ENCODE measurements around the gene NDUFS6.
"Not testable (repeated sequence)": the region's sequence is repeated elsewhere in the genome, so short reads cannot be mapped to it uniquely, and the experiment has no call there.

NDUFS6 gene

DNA sequence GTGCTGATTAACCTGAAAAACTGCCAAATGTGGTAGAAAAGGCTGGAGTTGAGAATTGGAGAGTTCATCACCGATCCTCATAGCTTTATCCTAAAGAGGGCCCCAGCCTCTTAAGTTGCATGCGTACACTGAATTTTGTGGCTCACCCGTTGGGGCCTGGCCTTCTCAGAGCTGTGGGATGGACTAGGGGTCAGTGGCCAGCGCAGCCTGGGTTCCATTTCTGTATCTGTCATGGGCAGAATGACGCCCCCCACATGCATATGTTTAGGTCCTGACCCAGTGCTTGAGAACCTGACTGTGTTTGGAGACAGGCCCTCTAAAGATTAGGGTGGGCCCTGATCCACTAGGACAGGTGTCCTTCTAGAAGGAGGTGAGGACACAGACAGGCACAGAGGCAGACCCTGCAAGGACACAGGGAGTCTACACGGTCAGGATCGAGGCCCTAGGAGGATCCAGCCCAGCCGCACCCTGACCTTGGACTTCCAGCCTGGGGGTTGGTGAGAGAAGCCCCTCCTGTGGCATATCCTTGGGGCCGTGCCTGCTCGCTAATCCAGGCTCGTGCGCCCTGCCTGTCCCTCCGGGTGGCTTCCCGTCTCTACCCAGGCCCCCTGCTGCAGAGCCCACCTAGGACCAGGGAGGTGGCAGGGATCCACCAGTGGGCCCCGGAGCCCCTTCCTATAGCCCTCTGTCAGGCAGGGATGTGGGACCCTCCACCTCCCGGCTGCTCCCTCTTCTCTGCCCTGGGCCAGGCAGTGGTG, 32.2 kb downstream of the NDUFS6 start:
- no peak for DNase-seq (ENCODE audit: low spot score)

DNA sequence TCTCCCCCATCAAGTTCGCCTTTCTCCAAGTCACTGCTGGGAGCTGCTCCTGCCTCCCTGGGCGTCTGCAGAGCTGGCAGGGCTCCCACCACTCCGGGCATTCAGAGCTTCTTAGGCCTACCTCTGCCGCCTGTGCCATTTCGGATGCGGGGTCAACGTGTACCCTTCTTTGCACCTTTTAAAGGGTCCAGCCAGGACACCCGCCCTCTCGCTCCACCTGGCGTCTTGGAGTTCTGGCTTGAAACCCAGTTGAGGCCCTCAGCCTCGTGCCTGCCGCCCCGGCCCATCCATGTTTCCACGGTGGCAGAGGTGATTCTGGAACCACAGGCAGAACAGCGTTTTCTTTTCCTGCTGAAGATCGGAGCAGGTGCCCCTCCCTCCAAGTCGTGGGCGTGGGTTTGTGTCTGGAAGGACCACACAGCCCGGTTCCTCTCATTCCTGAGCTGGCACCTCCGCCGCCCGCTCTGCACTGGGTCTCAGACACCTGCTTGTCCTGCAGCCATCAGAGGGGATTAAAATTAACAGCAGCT, 32.9 kb downstream of the NDUFS6 start:
- no peak for DNase-seq (ENCODE audit: low spot score)

DNA sequence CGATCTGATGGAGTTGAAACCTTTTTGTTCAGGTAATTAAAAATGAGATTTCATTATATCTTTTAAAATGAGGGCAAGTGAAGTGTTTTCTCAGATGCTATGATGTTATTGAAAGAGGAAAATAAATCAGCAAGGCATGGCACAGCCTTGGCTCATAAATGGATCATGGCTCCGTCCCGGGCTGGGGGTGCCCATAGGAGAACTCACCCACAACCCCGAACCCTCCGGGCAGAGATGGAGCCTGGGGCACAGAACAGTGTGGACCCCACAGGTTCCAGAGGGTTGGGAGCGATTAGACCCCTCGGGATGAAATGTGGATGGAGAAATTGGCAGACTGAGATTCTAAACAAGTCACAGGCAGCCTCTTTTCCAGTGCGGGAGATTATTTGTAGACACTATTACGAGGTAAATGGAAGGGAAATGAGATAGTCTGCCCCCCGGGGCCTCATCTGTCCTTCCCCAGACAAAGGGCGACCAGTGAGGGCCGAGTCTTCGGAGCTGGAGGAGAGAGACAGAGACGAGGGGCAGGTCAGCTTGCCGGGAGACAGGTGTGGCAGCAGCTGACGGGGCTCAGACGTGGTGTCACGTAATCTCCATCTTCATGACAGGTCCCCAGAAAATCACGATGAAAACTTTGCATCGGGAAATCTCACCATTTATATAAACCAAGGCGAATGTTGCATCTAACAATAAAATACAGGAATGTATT, 33.7 kb downstream of the NDUFS6 start:
- DNase-seq (ENCODE audit: low spot score) = no peak

DNA sequence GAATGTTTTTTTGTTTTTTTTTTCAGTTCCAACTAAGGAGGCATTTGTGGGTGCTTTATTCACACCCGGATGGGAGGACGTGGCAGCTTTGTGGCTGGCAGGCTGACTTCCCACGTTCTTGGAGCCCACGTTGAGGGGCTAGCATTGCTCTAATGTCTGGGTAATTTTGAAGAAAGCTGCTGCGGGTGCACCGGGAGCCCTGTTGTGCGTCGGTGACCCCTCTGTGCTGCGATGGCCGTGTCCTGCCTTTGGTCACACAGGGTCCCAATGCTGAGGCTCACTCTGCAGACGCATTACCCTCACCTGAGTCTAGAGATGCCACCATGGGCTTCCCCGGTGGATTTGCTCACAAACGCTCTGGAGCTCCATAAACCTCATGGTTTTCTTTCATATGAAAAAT, 34.2 kb downstream of the NDUFS6 start:
- DNase-seq (ENCODE audit: low spot score) = no peak

DNA sequence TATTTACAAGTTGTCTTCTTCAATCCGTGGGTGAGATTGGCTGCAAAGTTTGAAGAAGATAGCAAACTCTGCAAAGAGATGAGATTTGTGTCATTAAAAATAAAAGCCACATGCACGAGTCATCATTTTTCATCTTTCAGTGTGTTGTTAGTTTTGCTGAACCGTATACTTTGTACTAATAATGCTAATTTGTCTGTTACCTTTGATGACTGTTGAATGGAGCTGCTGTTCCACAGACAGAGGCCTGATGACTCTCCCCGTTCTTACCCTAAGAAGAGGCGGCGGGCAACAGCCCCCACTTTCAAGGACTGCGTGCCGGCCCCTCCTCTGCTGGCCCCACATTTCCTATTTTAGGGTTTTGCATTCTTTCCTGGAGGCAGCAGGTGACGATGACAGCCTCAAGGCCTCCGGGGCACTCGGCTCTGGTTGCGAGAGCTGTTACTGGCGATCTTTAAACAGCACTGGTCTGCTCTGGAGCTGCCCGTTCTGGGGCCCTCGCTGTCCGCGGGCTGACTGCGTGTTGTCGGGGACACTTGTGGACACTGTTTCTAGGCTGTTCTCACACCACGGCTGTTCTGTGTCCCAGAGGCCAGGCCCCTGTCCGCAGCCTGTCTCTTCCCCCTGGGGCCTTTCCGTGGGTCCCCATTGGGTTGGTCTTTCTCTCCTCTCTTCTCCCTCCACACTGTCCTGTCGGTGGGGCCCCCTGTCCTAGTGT, 35.1 kb downstream of the NDUFS6 start:
- no peak for DNase-seq (ENCODE audit: low spot score)

DNA sequence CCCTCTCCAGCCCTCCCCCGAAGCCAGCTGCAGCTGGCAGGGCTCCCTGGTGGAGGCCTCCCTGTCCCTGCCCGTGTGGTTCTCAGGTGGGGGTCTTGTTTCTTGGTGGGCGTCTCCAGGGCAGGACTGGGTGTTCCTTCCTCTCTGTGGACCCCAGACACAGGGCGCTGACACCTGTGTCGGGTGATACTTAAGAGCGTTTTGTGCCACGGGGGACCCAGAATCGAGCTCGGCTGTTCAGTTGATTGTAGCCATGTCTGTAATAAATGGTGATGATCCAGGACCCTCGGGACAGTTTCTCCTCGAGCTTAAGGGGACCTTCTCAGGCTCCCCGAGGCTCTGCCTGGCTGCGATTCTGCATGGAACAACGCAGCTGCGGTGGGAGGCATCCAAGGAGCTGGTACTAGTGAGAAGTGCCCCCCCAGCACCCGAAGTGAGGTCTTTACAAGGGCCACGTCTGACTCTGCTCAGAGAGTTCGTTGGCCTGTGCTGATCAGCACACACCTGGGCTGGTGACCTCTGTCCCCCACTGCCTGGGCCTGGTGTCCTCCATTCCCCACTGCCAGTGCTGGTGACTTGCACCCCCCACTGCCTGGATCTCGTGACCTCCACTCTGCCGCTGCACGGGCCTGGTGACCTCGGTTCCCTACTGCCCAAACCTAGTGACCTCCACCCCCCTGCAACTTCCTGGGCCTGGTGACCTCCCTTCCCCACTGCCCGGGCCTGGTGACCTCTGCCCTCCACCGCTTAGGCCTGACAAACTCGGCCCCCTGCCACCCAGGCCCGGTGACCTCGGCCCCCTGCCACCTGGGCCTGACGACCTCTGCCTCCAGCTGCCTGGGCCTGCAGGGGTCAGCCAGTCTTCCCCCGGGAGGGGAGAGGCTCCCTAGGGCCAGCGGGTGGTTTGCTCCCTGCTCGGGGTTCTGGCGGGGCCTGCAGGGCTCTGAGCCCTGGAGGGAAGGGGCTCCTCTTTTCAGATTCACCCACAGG, 36.0 kb downstream of the NDUFS6 start:
- DNase-seq (ENCODE audit: low spot score) = no peak

DNA sequence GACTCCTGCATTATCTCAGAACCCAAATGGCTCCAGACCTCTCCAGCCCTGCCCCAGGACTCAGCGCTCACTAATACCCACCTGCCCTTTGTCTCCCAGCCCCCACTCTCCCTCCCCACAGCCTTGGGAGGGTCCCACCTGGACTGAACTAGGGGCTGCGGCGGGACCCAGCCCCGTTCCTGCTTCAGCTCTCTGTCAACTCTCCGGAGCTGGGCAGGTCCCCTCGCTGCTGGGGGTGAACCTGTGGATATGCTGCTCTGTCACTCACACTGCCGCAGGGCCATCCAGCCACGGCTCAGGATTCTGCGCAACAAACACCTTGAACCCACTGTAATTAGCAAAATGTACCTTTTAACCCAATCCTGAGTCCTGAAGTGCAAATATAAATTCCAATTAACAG, 36.8 kb downstream of the NDUFS6 start:
- DNase-seq (ENCODE audit: low spot score) = no peak

DNA sequence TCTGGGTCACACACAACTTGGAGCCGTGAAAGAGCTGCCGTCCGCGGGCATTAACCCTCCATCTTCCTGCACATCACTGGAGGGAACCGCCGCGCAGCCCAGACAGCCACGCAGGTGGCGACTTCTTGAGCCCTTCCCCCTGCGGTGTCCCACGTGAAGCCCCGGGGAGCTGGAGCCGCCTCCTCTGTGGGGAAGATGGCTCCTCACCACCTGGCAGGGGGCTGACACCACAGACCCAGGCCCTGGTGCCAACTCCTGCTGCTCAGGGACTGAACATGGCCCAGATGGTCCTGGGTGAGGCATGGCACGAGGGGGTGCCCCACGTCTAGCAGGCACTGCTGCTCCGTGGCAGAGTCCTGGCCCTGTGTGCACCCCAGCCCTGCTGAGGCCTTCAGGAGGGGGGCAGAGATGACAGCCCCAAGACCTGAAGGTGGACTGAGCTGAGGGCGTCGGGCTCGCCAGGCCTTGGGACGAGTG, 38.9 kb downstream of the NDUFS6 start:
- DNase-seq (ENCODE audit: low spot score) = no peak

DNA sequence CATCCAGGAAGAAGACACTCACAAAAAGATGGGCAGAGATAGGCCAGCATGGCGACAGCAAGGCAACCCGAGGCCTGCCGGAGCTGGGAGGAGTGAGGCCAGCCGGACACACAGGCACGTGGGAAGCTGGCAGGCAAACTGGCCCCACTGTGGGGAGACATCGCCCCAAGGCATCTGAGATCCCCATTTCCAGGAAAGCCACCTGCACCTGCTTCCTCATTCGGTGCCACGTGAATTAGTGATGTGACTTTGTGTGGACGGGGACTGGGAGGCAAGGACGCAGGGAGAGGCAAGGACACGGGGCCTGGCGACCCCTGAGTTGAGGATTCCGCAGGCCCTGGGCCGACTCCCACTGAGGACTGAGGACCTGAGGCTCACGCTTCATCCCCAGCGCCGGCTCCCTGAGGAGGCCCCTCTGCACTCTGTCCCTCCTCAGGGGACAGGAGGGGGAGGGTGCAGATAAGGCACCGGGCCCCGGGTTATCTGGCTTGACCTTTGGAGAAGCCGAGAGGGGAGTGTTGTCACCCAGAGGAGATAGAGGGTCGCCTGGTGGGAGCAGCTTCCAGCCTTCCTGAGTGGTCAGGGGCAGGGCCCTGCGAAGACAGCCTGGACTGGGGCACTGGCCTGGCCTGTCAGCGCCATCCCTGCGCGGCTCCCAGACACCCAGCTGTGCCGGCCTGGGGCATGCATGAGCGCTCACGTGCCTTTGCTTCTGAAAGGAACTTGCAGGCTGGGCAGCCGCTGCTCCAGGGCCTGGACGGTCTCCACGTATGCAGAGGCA, 39.7 kb downstream of the NDUFS6 start:
- no peak for DNase-seq (ENCODE audit: low spot score)

DNA sequence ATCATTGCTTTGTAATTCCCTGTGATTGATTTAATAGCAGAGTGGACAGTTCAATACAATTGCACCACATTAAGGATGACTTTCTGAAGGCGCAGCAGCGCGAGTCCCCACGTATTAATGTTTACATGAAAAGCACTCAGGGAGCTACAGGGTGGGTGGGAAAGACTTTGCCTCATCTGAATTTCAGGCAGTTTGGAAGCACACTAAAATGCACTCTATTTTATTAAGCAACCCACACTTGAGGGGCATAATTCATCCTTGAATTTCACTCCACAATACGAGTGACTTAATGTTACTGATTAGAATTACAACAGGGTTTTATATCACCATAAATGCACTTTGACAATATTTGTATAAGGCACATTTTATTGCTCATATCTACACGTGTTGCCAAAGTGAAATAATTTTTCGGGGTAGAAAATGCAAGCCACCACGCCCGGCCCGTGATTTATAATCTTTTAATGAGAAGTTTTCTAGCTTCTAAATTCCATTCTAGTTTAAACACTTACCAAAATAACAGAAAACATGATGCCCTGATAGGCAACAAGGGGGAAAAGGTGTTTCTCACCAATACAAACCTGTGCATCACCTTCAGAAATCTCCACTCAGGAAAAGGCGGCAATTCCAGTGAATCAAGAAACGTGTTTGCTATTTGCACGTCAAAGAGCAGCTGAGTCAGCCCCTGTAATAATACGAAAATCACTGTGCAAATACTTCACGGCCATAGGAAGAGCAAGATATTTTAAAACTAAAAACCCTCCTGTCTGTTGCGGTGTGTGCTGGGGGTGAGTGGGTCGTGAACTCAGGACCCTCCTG, 41.0 kb downstream of the NDUFS6 start:
- no peak for DNase-seq (ENCODE audit: low spot score)

DNA sequence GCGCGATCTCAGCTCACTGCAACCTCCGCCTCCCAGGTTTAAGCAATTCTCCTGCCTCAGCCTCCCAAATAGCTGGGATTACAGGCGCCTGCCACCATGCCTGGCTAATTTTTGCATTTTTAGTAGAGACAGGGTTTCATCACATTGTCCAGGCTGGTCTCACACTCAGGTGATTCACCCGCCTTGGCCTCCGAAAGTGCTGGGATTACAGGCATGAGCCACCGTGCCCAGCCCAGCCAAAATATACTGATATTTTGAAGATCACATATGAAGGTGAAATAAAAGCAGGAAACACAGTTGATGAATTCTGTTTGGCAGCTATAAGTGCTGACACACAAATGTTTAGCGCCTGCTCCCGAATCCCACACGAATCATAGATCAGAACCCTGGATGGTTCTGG, 42.6 kb downstream of the NDUFS6 start:
- DNase-seq (ENCODE audit: low spot score) = not testable (repeated sequence)

DNA sequence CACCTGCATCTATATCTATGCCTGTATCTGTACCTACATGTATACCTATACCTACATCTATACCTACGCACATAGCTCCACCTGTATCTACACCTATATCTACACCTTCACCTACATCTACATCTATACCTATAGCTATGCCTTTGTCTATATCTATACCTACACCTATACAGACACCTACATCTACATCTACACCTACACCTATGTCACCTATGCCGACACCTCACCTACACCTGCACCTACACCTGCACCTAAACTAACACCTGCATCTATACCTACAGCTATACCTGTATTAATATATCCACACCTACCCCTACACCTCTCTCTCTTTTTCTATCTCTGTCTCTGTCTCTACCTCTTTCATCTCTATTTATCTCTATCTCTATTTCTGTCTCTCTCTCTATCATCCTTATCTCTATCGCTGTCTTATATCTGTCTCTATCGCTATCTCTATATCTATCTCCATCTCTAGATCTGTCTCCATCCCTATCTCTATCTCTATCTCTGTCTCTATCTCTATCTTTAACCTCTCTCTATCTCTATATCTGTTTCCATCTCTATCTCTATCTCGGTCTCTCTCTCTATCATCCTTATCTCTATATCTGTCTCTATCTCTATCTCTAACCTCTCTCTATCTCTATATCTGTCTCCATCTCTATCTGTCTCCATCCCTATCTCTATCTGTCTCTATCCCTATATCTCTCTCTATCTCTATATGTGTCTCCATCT, 43.7 kb downstream of the NDUFS6 start:
- DNase-seq (ENCODE audit: low spot score) = no peak

DNA sequence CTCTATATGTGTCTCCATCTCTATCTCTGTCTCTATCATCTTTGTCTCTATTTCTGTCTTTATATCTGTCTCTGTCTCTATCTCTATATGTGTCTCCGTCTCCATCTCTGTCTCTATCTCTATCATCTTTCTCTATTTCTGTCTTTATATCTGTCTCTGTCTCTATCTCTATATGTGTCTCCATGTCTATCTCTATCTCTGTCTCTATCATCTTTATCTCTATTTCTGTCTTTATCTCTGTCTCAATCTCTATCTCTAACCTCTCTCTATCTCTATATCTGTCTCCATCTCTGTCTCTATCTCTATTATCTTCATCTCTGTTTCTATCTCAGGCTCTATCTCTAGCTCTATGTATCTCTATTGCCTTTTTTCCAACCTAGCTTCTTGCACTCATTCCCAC, 44.5 kb downstream of the NDUFS6 start:
- DNase-seq (ENCODE audit: low spot score) = no peak

DNA sequence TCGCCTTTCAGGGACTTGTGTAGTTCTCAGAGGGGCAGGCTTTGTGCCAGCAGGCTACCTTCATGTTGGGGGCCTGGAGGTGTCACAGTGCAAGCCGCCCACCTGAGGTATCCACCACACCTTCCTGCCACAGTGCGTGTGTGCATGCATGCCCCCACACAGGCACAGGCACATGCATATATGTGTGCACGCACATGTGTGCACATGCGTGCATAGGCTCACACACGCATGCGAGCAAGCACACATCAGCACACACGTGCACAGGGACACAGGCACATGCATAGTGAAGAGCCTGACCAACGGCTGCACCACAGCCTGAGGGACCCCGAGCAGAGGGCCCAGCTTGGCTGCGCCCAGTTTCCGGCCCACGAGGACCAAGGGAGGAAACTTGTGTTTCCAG, 45.4 kb downstream of the NDUFS6 start:
- DNase-seq (ENCODE audit: low spot score) = no peak

DNA sequence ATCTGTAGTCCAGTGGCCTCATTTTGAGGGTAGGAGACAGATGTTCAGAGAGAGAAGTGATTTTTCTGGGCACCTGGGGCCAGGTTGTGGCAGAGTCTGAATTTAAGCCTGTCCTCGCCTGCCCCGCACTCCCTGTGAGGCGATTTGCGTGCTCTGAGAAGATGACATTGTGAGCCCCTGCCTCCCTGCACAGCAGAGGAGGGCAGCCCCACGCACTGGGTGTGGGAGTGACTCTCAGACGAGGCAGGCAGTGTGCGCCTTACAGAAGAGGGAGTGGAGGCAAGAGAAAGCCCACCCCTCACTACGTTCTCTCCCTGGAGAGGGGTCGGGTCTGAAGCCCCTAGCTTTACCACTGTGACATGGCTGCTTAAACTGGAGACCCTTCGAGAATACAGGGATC, 45.8 kb downstream of the NDUFS6 start:
- no peak for DNase-seq (ENCODE audit: low spot score)

DNA sequence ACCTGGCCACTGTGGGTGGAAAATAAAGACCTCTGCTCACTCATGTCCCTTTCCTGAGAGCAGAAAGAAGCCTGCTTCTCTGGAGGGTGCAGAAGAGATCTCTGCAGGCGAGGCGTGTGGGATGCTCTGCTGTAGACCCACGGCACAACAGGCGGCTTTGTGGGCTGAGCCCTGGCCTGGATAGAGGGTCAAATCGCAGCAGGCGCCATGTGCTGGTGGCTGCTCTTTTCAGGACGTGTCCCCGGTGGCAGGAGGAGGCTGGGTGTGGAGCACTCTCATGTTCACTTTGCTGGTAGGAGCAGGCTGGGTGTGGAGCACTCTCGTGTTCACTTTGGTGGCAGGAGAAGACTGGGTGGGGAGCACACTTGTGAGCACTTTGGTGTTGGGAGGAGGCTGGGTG, 46.4 kb downstream of the NDUFS6 start:
- DNase-seq (ENCODE audit: low spot score) = no peak

DNA sequence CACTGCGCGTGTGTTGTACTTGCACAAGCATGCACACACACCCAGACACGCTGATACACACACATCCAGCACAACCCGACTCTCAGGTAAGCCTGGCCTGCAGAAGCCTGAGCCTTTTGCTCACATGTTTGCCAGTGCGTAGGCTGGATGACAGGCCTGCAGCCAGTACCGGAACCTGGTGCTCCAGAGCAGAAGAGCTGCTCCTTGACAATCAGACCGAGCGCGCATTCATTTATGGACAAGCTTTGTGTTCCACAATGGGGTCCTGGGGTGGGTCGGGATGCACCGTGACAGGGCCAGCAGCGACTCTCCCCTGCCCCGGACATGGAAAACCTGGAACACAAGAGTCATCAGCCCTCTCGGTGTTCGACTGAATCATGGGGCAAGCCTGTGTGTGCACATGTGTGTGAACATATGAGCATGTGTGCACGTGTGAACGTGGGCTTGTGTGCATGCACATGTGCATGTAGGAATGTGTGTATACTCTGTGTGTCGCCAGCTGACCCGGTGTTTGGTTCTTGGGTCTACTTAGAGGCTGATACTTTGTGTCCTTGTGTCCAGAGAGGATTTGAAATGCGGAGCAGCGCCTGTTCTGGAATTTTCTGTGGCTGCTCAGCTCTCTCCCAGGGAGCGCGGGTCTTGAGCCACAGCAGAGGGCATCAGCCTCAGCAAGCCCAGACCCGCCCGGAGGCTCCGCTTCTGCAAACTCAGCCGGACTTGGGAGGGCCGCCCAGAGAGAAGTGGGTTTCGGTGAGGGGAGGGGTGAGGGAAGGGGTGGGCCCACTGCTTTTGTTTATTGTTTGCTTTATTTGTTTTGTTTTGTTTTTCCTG, 49.3 kb downstream of the NDUFS6 start:
- no peak for DNase-seq (ENCODE audit: low spot score)

DNA sequence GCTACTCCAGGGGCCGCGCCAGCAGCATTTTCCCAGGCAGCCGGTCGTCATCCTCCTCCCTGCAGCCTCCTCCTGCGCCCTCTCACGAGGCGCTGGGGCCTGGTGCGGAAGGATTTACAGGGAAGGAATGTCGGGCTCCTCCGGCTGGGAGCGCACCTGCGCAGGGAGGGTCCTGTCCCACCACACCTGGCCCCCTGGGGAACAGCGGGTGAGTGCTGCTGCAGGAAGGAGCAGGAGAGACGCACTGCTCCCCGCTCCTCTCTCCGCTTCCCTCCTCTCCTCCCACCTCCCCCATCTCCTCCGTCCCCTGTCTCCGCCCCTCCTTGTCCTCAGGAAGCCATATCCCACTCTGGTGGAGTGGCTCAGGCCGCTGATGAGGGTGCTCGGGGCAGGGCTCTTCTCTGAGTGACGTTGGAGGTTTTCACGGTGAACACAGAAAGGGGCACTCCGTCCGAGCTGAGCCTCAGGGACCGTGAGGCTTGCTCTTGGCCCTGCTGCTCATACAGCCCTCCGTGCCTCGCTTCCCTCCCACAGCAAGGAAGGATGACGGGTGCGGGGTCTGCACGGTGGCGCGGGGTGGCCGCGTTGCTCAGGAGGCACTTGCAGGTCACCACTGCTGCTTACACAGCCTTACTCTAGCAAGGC, 50.2 kb downstream of the NDUFS6 start:
- no peak for DNase-seq (ENCODE audit: low spot score)

Measured in Ammon's horn (tissue), 1 donor.